ENCODE measurements around the gene MSANTD1.

The MSANTD1 gene

GRCh38 chr4:3226944-3227343 lies 22.0 kb upstream of the MSANTD1 start:
- TF ChIP-seq REST (IDR thresholded peaks at IDR 0.05; ENCODE audit: insufficient replicate concordance, low read depth) = no peak
- TF ChIP-seq POLR2AphosphoS5 (IDR thresholded peaks at IDR 0.05; ENCODE audit: low read depth) = no peak
- no peak for TF ChIP-seq SPI1 (IDR thresholded peaks at IDR 0.05; ENCODE audit: borderline replicate concordance, low read depth)
- no peaks in the 10 kb centered on the region for H3K27me3 ChIP-seq (ENCODE audit: insufficient read depth, poor library complexity, severe bottlenecking)
- H3K27ac ChIP-seq (replicated peaks) = peak overlapping the region; percentile 18; the same call in 1 of the 2 replicates
- H3K4me3 ChIP-seq (replicated peaks; ENCODE audit: insufficient read depth, low read length) = no peak overlapping the region
- DNase-seq (ENCODE audit: low read depth in 1 of 2, low spot score in 1 of 2) = no peak

GRCh38 chr4:3227878-3228675 lies 20.9 kb upstream of the MSANTD1 start:
- no peak overlapping the region for H3K4me3 ChIP-seq (replicated peaks; ENCODE audit: insufficient read depth, low read length)

GRCh38 chr4:3228881-3229280 lies 20.1 kb upstream of the MSANTD1 start:
- no peak overlapping the region for H3K4me3 ChIP-seq (replicated peaks; ENCODE audit: insufficient read depth, low read length)
- no peak for DNase-seq (ENCODE audit: low read depth in 1 of 2, low spot score in 1 of 2)
- TF ChIP-seq SPI1 (IDR thresholded peaks at IDR 0.05; ENCODE audit: borderline replicate concordance, low read depth) = no peak
- no peak for TF ChIP-seq POLR2AphosphoS5 (IDR thresholded peaks at IDR 0.05; ENCODE audit: low read depth)
- no peak for TF ChIP-seq CTCF (IDR thresholded peaks at IDR 0.05; ENCODE audit: insufficient read depth, low read length)
- no peak overlapping the region for H3K27ac ChIP-seq (replicated peaks)
- H3K27me3 ChIP-seq (ENCODE audit: insufficient read depth, poor library complexity, severe bottlenecking) = no peaks in the 10 kb centered on the region

More at GRCh38 chr4:3227878-3228675, 20.9 kb upstream of the MSANTD1 start:
- DNase-seq (ENCODE audit: low read depth in 1 of 2, low spot score in 1 of 2) = no peak
- TF ChIP-seq REST (IDR thresholded peaks at IDR 0.05; ENCODE audit: insufficient replicate concordance, low read depth) (no peak), POLR2AphosphoS5 (IDR thresholded peaks at IDR 0.05; ENCODE audit: low read depth) (no peak), GABPA (IDR thresholded peaks at IDR 0.05; ENCODE audit: low read depth) (no peak), CTCF (IDR thresholded peaks at IDR 0.05; ENCODE audit: insufficient read depth, low read length) (no peak), SPI1 (IDR thresholded peaks at IDR 0.05; ENCODE audit: borderline replicate concordance, low read depth) (no peak)
- no peak overlapping the region for H3K27ac ChIP-seq (replicated peaks)
- no peaks in the 10 kb centered on the region for H3K27me3 ChIP-seq (ENCODE audit: insufficient read depth, poor library complexity, severe bottlenecking)

- no peak overlapping the region for H3K27ac ChIP-seq (replicated peaks)
- H3K27me3 ChIP-seq (ENCODE audit: insufficient read depth, poor library complexity, severe bottlenecking) = no peaks in the 10 kb centered on the region
- H3K4me3 ChIP-seq (replicated peaks; ENCODE audit: insufficient read depth, low read length) = no peak overlapping the region
- no peak for DNase-seq (ENCODE audit: low read depth in 1 of 2, low spot score in 1 of 2)
- TF ChIP-seq REST (IDR thresholded peaks at IDR 0.05; ENCODE audit: insufficient replicate concordance, low read depth) (no peak), GABPA (IDR thresholded peaks at IDR 0.05; ENCODE audit: low read depth) (no peak), POLR2AphosphoS5 (IDR thresholded peaks at IDR 0.05; ENCODE audit: low read depth) (no peak), CTCF (IDR thresholded peaks at IDR 0.05; ENCODE audit: insufficient read depth, low read length) (no peak), SPI1 (IDR thresholded peaks at IDR 0.05; ENCODE audit: borderline replicate concordance, low read depth) (no peak)
Observed at GRCh38 chr4:3229328-3229727, 19.6 kb upstream of the MSANTD1 start.

Measured in HL-60 (cell line).